Measurements from ENCODE around the gene CMTM7. TPM values are rescaled to one million over a fixed set of nuclear protein-coding genes. Genes with fewer than 3 reads are reported as not detected.

CMTM7 gene
- total and polyA plus RNA-seq, 4 donors = 2.0 to 17.3 (median 8.4) TPM

DNA sequence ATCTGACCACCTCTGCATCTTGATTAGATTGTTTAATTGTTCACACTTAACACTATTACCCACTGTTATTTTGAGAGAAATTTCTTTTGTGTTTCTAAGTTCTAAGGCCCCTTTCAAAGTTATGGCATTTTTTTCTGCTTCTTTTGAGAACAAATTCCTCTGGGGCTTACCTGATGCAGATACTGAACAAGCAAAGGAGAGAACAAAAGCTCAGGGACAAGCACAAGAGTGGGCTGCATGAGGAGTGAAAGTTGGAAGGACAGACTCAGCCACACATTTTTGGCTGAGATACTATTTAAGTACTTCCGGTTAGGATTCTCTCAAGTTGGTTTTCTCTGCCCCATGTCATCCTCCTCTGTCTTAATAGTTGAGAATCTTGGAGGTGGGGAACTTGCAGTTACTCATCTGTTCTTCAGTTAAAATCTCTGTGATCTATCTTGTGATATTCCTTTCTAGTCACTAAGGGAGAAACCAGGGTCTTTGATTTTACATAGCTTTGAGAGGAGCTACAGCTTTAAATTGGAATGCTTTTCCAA is 56.3 kb downstream of the CMTM7 start:
- Histone ChIP-seq H3K36me3 (ENCODE audit: control insufficient read depth in 1 of 2, insufficient read depth in 2 of 2, low read length in 1 of 2) (no peaks in the 10 kb centered on the region), H3K4me3 (ENCODE audit: low read length in 2 of 2) (no peak overlapping the region), H3K4me1 (ENCODE audit: control insufficient read depth in 1 of 2, insufficient read depth in 2 of 2, low read length in 2 of 2) (no peaks in the 10 kb centered on the region), H3K27me3 (ENCODE audit: control insufficient read depth in 1 of 2, insufficient read depth in 2 of 2, low read length in 1 of 2) (no peaks in the 10 kb centered on the region), H3K27ac (ENCODE audit: low read depth in 1 of 2, low read length in 2 of 2) (no peak overlapping the region), H3K9me3 (ENCODE audit: control insufficient read depth, low read length) (peaks cover 1% of the 10 kb centered on the region)
- WGBS, 2 donors = 82 to 88% methylated on average over 1 of the region's 1 CpG
- DNase-seq = no peak
- no peak for ATAC-seq (ENCODE audit: low FRiP score)
- intact Hi-C loops (cut with DNase I) = no loop called here

- Histone ChIP-seq H3K27ac (ENCODE audit: low read depth in 1 of 2, low read length in 2 of 2) (no peak overlapping the region), H3K36me3 (ENCODE audit: control insufficient read depth in 1 of 2, insufficient read depth in 2 of 2, low read length in 1 of 2) (no peaks in the 10 kb centered on the region), H3K4me1 (ENCODE audit: control insufficient read depth in 1 of 2, insufficient read depth in 2 of 2, low read length in 2 of 2) (no peaks in the 10 kb centered on the region), H3K4me3 (ENCODE audit: low read length in 2 of 2) (no peak overlapping the region), H3K27me3 (ENCODE audit: control insufficient read depth in 1 of 2, insufficient read depth in 2 of 2, low read length in 1 of 2) (no peaks in the 10 kb centered on the region), H3K9me3 (ENCODE audit: control insufficient read depth, low read length) (peaks cover 1% of the 10 kb centered on the region)
- 88 to 91% methylated on average over 14 of the region's 14 CpGs for WGBS, 2 donors
- DNase-seq (peak in 1 of 2 donors; percentile 73), ATAC-seq (ENCODE audit: low FRiP score) (peak; percentile 15)
- intact Hi-C loops (cut with DNase I) = no loop called here
These were observed 57.2 kb downstream of the CMTM7 start for GRCh38 chr3:32448686-32449474.

- WGBS, 2 donors = 94% methylated on average over 3 of the region's 3 CpGs
- H3K4me3 ChIP-seq (ENCODE audit: low read length in 2 of 2) = no peak overlapping the region
- H3K4me1 ChIP-seq (ENCODE audit: control insufficient read depth in 1 of 2, insufficient read depth in 2 of 2, low read length in 2 of 2) = no peaks in the 10 kb centered on the region
- H3K9me3 ChIP-seq (ENCODE audit: control insufficient read depth, low read length) = peaks cover 1% of the 10 kb centered on the region
- ATAC-seq (ENCODE audit: low FRiP score) = no peak
- intact Hi-C loops (cut with DNase I) = no loop called here
- no peak overlapping the region for H3K27ac ChIP-seq (ENCODE audit: low read depth in 1 of 2, low read length in 2 of 2)
- H3K27me3 ChIP-seq (ENCODE audit: control insufficient read depth in 1 of 2, insufficient read depth in 2 of 2, low read length in 1 of 2) = no peaks in the 10 kb centered on the region
- DNase-seq = no peak
- H3K36me3 ChIP-seq (ENCODE audit: control insufficient read depth in 1 of 2, insufficient read depth in 2 of 2, low read length in 1 of 2) = no peaks in the 10 kb centered on the region
These were observed 58.0 kb downstream of the CMTM7 start for GRCh38 chr3:32449691-32450090.

DNA sequence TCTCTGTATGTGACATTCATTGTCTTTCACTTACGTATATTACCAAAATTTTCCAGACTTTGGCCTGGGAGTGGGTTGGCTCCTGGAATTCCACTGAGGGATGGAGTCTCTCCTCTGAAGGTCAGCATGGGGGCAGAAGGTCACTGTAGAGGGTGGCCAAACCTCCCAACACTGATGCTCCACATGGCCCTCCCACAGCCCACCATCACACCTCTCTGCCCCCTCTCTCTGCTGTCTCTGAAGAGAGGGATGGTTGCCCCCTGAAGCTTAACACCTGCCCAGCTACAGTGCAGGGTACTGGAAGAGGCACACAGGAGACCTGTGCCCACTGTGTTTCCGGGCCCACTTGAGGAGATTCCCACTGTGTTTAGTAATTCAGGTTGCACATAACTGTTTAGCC is 58.8 kb downstream of the CMTM7 start:
- no peaks in the 10 kb centered on the region for H3K4me1 ChIP-seq (ENCODE audit: control insufficient read depth in 1 of 2, insufficient read depth in 2 of 2, low read length in 2 of 2)
- DNase-seq (no peak), ATAC-seq (ENCODE audit: low FRiP score) (no peak)
- no peaks in the 10 kb centered on the region for H3K36me3 ChIP-seq (ENCODE audit: control insufficient read depth in 1 of 2, insufficient read depth in 2 of 2, low read length in 1 of 2)
- H3K9me3 ChIP-seq (ENCODE audit: control insufficient read depth, low read length) = peaks cover 1% of the 10 kb centered on the region
- intact Hi-C loops (cut with DNase I) = no loop called here
- no peak overlapping the region for H3K27ac ChIP-seq (ENCODE audit: low read depth in 1 of 2, low read length in 2 of 2)
- no peaks in the 10 kb centered on the region for H3K27me3 ChIP-seq (ENCODE audit: control insufficient read depth in 1 of 2, insufficient read depth in 2 of 2, low read length in 1 of 2)
- WGBS, 2 donors = 98 to 99% methylated on average over 2 of the region's 2 CpGs
- H3K4me3 ChIP-seq (ENCODE audit: low read length in 2 of 2) = no peak overlapping the region

DNA sequence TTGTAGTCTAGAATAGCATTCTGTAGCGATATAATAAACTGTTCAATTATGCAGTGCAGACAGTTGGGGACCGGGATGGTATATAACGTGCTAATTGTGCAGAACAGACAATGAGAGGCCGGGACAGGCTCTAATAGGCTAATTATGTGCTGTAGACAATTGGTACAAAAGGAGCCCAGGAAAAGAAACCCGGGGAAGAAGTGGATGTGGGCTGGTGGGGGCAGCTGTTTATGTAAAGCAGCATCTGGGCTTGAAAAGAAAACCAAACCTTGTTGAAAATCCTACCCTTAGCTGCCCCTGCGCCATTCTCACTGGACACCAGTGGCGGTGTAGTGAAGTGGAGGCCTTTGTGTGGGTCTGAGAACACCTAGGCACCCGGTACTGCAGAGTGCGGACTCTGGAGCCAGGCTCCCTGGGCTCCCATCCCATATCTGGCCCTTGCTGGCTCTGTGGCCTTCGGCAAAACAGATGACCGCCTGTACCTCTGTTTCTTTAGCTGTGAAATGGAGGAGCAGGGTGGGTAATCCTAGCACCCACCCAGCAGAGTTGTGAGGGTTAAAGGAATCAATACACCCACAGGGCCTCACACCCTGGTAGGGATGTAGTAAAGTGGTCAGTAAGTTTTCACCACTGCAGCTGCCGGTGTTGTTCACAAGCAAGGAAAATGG is 59.5 kb downstream of the CMTM7 start:
- H3K27me3 ChIP-seq (ENCODE audit: control insufficient read depth in 1 of 2, insufficient read depth in 2 of 2, low read length in 1 of 2) = no peaks in the 10 kb centered on the region
- intact Hi-C loops (cut with DNase I) = no loop called here
- H3K27ac ChIP-seq (ENCODE audit: low read depth in 1 of 2, low read length in 2 of 2) = no peak overlapping the region
- no peaks in the 10 kb centered on the region for H3K4me1 ChIP-seq (ENCODE audit: control insufficient read depth in 1 of 2, insufficient read depth in 2 of 2, low read length in 2 of 2)
- WGBS, 2 donors = 97% methylated on average over 12 of the region's 12 CpGs
- H3K36me3 ChIP-seq (ENCODE audit: control insufficient read depth in 1 of 2, insufficient read depth in 2 of 2, low read length in 1 of 2) = no peaks in the 10 kb centered on the region
- no peak overlapping the region for H3K4me3 ChIP-seq (ENCODE audit: low read length in 2 of 2)
- peaks cover 1% of the 10 kb centered on the region for H3K9me3 ChIP-seq (ENCODE audit: control insufficient read depth, low read length)
- DNase-seq (no peak), ATAC-seq (ENCODE audit: low FRiP score) (no peak)

GRCh38 chr3:32452009-32452408 is 60.4 kb downstream of the CMTM7 start:
- no peak for DNase-seq
- Histone ChIP-seq H3K27me3 (ENCODE audit: control insufficient read depth in 1 of 2, insufficient read depth in 2 of 2, low read length in 1 of 2) (no peaks in the 10 kb centered on the region), H3K9me3 (ENCODE audit: control insufficient read depth, low read length) (no peaks in the 10 kb centered on the region), H3K27ac (ENCODE audit: low read depth in 1 of 2, low read length in 2 of 2) (no peak overlapping the region), H3K36me3 (ENCODE audit: control insufficient read depth in 1 of 2, insufficient read depth in 2 of 2, low read length in 1 of 2) (no peaks in the 10 kb centered on the region), H3K4me3 (ENCODE audit: low read length in 2 of 2) (no peak overlapping the region), H3K4me1 (ENCODE audit: control insufficient read depth in 1 of 2, insufficient read depth in 2 of 2, low read length in 2 of 2) (no peaks in the 10 kb centered on the region)
- ATAC-seq (ENCODE audit: low FRiP score) = no peak
- 38 to 40% methylated on average over 4 of the region's 4 CpGs for WGBS, 2 donors
- intact Hi-C loops (cut with DNase I) = no loop called here

DNA sequence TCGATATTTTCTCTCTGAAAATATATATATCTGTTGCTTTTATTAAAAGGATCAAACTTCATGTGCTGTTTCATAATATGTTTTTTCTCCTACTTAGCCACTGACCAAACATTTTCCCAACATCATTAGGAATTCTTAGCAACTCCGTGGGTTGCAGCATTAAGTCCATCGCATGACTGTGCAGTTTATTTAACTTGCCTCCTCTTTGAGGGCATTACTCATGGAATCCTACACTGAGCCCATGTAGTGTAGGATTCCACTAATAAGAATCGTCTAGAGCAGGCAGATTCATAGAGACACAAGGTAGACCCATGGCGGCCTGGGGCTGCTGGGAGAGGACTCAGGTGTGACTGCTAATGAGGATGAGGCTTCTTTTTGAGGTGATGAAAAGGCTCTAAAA is 61.7 kb downstream of the CMTM7 start:
- DNase-seq = no peak
- Histone ChIP-seq H3K4me3 (ENCODE audit: low read length in 2 of 2) (no peak overlapping the region), H3K36me3 (ENCODE audit: control insufficient read depth in 1 of 2, insufficient read depth in 2 of 2, low read length in 1 of 2) (no peaks in the 10 kb centered on the region), H3K27ac (ENCODE audit: low read depth in 1 of 2, low read length in 2 of 2) (no peak overlapping the region), H3K4me1 (ENCODE audit: control insufficient read depth in 1 of 2, insufficient read depth in 2 of 2, low read length in 2 of 2) (no peaks in the 10 kb centered on the region), H3K27me3 (ENCODE audit: control insufficient read depth in 1 of 2, insufficient read depth in 2 of 2, low read length in 1 of 2) (no peaks in the 10 kb centered on the region), H3K9me3 (ENCODE audit: control insufficient read depth, low read length) (no peaks in the 10 kb centered on the region)
- 92% methylated on average over 5 of the region's 5 CpGs for WGBS, 2 donors
- intact Hi-C loops (cut with DNase I) = no loop called here
- no peak for ATAC-seq (ENCODE audit: low FRiP score)

DNA sequence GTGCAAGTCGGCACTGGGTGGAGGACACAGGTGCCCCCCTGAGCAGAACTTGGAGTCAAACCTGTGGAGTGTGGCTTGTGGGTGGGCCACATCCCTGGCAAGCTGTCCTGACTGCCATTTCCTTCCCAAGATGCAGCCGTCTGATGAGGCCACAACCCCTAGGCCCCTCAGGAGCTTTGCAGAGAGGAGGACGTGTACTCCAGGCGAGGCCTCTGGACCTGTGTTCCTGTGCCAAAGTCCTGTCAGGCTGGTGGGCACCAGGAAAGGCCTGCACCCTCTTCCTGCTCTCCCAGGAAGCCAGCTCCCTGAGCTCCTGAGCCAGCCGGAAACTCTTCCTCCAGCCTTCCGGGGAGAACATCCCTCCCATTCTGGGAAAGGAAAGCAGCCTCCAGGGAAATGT is 62.5 kb downstream of the CMTM7 start:
- intact Hi-C loops (cut with DNase I) = no loop called here
- Histone ChIP-seq H3K27me3 (ENCODE audit: control insufficient read depth in 1 of 2, insufficient read depth in 2 of 2, low read length in 1 of 2) (no peaks in the 10 kb centered on the region), H3K9me3 (ENCODE audit: control insufficient read depth, low read length) (no peaks in the 10 kb centered on the region), H3K4me1 (ENCODE audit: control insufficient read depth in 1 of 2, insufficient read depth in 2 of 2, low read length in 2 of 2) (no peaks in the 10 kb centered on the region), H3K4me3 (ENCODE audit: low read length in 2 of 2) (no peak overlapping the region), H3K36me3 (ENCODE audit: control insufficient read depth in 1 of 2, insufficient read depth in 2 of 2, low read length in 1 of 2) (no peaks in the 10 kb centered on the region), H3K27ac (ENCODE audit: low read depth in 1 of 2, low read length in 2 of 2) (no peak overlapping the region)
- ATAC-seq (ENCODE audit: low FRiP score) (no peak), DNase-seq (no peak)
- 93 to 94% methylated on average over 6 of the region's 6 CpGs for WGBS, 2 donors

Data from aorta (tissue), 5 donors.